GM04504 (cell line): ENCODE results near the gene GSTM1.
A peak's percentile ranks its signal among the peaks of the same experiment; 100 is the strongest.

Experiments used
- DNase-seq: peaks from one replicate; pipeline ENCODE4 v3.0.0-alpha.2; 2012; ENCODE audit warnings: low read depth

GSTM1 gene

DNA sequence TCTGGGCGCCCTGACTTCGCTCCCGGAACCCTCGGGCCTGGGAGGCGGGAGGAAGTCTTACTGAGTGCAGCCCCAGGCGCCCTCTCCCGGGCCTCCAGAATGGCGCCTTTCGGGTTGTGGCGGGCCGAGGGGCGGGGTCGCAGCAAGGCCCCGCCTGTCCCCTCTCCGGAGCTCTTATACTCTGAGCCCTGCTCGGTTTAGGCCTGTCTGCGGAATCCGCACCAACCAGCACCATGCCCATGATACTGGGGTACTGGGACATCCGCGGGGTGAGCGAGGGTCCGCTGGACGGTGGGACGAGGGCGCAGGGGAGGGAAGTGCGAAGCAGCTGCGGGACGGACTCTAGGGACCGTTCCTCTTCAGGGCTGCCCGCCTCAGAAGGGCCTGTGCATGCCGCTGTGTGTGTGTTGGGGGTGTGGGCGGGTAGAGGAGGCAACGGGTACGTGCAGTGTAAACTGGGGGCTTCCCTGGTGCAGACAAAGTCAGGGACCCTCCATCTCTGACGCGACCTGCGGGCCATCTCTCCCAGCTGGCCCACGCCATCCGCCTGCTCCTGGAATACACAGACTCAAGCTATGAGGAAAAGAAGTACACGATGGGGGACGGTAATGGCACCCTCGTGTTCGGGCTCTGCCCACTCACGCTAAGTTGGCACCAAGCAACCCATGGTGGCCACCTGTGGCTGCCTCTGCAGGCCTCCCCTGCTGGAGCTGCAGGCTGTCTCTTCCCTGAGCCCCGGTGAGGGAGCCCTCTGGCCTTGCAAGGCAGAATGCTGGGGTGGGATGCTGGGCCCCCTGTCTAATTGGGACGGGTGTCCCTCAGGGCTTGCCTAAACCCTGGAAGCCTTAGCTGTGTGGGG is at the start of gene GSTM1:
Gene GSTM1 (plus strand): TSS at position 177 of the 859 bp plus-strand sequence. CDS start 57 bp downstream, at position 234.
- DNase-seq, result no peak

DNA sequence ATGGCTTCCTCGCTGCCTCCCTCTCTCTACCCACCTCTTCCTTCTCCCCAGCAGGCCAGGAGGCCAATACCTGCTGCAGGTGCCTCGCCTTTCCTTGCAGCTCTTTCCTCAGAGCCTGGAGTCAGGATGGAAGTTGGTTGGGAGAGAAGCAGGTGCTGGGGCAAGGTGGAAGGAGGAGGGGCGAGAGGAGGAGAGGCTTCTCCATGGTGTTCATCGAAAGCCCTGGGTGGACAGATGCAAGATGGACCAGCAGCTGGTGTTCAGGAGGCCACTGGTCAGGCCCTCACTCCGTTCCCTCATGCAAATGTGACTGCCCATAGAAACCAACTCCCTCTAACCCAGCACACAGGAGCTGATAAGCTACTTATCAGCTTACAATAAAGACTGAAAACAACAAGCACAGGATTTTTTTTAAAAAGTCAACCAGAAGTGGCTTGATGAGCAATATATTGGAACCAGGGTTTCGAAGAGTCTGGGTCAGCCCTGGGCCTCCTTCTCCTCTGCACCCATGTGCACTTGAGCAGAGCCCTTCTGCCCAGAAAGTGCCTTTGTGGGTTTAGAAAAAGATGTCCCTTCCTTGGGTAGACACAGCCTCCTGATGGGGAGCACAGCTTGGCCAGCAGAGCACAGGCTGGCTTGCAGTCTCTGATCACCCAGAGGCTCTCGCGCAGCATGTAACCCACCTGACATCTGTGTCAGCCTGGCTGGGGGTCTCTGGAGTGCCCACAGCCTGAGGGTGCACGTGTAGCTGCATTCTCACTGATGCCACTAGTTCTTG is 48.4 kb upstream of the GSTM1 start:
- no peak for DNase-seq

DNA sequence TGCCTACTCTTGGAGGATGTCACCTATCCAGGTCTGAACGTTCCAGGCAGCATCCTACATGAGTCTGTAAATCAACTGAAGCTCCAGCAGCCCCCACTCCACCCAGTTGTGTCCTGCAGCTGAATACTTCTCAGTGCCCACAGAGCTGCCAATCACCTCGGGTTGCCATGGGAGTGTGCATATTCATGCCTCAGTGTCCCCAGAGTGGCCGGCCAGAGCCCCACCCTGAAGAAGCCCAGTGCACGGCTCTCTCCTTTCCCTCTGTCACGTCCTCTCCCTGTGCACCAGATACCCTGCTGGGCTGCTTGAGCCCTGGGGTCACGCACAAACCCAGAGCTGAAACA is 47.8 kb upstream of the GSTM1 start:
- no peak for DNase-seq

DNA sequence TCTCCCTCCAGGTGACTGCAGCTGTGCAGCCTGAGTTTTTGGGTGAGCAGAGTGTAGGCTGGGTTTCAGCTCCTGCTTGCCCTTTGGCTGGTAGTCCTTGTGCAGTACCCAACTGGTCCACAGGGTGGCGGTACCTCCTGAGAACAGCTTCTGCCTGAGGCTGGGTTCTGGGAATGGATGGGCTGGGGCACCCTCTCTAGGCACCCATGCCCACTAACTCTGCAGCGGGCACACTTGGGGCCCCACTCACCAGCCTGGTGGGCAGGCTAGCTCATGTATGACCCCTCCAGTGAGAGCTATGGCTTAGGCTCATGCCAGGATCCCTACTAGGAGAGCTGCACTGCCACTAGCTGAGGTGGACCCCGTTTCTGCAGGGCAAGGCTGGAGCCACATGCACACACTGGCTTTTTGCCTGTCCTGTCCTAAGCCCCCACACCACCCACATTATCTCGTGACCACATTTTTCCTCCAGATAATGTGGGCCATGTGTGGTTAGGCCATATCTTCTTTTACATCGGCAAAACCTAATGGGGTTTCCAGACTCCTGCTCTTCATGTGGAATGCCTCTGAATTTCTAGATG is 47.2 kb upstream of the GSTM1 start:
- no peak for DNase-seq

DNA sequence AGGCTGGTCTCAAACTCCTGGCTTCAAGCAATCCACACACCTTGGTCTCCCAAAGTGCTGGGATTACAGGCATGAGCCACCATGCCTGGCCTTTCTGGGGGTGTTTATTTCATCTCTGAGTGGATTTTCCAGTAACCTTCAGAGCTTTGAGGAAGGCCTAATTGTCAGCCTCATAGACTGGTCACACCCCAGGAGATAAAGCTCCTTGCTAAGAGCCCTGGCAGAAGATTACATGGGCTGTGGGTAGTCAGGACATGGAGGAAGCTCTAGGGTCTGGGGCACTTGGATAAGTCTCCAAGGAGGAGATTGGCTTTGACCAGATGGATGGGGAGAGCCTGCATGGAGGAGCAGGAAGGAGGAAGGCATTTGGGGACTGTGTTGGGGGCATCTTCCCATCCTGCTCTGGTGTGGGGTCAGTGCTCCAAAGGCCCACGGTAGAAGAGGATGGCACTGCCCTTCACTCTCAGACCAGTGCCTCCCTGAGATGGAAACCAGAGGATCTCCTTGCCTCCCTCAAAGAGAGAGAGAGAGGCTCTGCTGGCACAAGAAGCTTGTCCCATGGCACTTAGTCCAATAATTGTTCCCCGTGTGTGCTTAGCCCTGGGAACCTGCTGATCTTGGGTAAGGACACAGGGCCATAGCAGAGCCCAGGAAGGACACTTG is 46.4 kb upstream of the GSTM1 start:
- DNase-seq, result no peak

DNA sequence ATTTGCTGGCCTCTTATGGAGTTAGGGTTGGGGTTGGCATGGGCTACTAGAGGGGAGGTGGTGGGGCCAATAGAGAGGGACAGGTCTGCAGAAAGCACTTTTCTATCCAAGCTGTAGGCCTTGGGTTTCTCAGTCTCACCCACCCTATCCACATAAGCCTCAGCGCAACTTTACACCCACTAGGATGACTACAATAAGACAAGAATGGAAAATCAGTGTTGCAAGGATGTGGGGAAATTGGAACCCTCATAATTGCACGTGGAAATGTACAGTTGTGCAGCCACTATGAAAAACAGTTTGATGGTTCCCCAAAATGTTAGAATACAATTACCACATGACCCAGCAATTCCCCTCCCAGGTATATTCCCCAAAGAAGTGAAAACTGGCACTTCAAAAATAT is 45.8 kb upstream of the GSTM1 start:
- no peak for DNase-seq

DNA sequence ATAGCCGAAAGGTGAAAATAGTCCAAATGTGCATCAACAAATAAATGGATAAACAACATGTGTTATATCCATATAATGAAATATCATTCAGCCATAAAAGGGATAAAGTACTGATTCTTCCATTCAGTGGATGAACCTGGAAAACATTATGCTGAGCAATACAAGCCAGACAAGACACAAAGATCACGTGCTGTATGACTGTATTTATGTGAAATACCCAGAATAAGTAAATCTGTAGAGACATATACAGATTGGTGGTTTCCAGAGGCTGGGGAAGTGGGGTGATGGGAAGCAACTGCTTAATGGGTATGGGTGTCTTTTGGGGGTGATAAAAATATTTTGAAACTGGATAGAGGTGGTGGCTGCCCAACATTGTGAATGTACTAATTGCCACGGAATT is 45.0 kb upstream of the GSTM1 start:
- DNase-seq, result no peak

DNA sequence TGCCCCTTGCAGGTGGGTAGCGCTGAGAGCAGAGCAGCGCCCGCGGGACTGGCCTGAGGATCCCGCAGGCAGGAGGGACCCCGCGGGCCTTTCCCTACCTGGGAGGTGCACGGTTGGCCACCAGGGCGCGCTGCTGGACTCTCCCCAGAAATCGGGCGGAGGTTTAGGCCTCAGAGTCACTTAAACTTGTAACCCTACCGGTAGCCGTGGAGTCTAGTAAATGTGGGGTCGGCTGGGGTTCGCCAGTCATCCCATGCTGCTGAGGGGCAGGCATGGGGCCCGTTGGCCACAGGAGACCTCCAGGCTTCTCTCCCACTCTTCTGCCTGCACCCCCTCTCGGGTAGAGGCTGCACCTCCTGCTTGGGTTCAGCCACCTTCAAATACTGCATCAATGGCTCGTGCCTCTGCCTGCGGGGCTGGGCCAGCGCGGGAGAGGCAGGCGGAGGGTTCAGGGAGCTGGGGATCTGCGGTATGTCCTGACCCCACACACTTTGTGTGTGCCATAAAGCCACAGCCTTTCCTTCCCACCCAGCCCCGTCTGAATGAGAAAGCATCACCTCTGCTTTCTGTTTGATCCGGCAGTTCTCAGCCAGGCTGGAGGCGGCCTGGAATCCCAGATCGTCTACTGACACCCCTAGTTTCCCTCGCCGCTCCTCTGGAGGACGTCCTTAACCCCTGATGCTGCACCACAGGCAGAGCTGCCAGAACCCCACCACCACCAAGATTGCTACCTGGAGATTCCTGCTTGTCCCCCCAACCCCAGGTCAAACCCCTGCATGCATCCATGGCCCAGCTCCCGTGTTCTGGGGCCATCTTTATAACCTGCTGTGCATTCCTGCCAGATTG is 44.0 kb upstream of the GSTM1 start:
- no peak for DNase-seq

DNA sequence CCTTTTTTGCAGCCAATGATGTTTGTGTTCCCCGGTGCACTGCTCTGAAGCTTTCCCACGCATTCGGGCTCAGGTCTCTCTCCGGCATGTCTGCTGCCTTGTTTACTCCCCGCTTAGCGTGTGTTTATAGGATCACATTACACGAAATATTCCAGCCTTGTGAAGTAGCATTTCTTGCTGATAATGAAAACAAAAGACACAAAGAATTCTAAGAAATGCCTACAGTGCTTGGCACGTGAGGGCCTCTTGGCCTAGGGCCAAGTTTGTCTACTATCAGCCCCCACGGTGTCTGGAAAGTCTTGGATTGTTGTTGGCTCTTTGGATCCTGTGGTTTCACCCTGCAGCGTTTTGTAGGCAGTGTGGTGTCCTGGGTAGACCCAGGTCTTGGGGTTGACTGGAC is 42.9 kb upstream of the GSTM1 start:
- DNase-seq, result no peak

DNA sequence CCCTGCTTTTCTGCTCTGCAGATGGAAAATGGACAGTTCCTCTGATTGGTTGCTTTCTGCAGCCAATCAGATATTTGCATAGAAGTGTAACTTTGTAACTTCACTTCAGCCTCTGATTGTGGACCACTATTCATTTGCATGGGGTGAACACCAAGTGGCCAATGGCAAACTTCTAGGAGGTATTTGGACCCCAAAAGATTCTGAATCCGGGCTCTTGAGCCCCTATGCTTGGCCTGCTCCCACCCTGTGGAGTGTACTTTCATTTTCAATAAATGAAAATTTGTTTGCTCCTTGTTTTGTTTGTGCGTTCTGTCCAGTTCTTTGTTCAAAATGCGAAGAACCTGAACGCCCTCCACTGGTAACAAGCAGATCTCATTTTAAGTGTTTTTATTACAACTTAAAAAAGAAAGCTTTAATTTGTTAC is 38.1 kb upstream of the GSTM1 start:
- DNase-seq, result peak; percentile 38

DNA sequence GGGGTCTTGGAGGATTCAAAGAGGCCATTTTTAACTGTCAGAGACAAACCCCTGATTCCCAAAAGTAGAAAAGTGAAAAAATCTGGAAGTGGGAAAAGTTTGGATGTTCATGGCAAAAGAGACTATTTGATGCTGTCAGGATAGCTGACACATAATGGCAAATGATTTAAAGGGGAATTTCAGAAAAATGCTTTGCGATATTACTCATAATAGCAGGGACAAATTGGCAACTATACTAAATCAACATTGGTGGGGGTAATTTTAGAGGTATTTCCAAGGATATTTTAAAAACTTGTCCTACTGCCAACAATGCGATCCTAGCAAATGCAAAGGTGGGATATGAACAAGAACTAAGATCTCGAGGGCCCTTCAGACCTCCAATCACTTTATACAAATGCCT is 37.0 kb upstream of the GSTM1 start:
- DNase-seq, result no peak

DNA sequence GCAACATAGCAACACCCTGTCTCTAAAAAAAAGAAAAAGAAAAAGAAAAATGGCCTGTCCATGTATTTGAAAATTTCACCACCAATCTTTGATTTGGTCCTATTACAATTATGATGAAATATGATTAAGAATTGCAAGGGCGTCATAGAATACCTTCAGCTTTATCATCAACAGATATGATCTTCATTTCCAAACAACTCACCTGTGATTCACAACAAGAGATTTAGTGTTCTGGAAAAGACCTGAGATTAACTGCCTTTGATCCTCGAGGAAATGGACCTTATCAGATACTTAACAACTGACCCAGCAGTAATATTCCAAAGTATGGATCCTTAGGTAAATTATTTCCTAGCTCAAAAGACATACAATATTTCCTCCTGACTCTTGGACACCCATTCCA is 35.2 kb upstream of the GSTM1 start:
- no peak for DNase-seq

DNA sequence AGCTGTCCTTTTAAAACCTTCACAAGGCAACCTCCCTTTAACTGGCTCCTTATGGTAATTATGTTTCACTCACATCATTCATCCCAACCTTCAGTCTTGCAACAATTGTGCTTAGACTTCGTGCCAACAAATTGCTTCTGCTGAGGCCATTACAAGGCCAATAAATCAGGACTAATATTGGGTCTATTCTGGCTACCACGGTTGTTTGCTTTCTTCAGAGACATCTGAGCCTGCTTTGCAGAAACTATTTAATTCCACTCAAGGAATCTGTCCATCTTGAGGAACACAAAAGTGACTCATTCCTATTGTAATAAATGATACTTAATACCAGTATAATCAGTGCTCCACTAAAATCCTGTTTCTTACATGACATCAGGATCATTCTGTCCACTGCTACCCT is 34.3 kb upstream of the GSTM1 start:
- no peak for DNase-seq

DNA sequence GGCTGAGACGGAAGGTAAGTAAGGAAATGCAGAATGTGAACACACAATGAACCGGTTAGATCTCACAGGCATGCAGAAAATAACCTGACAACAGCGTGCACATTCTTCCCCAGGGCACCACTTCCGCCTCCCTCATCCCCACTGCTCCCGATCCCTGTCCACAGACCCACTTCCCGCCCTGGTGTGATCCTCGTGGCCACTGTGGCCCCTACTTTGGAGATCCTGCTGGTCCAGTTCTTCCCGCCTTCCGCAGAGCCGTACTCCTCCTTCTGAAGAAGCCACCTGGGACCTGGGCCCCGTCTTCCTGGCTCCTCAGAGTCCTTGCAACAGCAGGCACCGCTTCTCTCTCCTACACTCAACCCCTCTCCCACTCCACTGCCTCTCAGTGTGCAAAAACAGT is 33.1 kb upstream of the GSTM1 start:
- DNase-seq, result no peak

DNA sequence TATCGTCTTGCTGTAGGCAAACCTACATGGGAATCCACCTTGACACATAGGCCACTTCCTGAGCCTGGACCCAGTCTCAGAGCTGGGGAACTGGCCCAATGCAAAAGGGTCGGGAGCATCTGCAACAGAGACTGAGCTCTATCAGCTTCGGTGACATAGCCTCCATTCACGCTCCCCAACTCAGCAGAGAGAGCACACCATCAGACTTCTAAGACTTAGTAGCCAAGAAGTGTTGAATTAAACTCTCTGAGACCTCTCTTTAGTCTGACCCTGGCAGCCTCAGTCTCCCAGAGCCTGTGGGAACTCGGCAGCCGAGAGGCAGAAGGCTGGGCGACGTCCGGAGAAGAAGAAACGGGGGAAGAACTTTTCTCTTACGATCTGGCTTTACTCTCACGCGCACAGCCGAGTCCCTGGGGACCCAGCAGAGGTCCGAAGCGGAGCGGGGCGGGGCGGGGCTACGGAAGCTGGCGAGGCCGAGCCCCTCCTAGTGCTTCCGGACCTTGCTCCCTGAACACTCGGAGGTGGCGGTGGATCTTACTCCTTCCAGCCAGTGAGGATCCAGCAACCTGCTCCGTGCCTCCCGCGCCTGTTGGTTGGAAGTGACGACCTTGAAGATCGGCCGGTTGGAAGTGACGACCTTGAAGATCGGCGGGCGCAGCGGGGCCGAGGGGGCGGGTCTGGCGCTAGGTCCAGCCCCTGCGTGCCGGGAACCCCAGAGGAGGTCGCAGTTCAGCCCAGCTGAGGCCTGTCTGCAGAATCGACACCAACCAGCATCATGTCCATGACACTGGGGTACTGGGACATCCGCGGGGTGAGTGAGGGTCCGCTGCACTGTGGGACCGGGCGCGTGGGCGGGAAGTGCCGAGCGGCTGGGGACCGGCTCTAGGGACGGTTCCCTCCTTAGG is 31.8 kb upstream of the GSTM1 start, which contains the start of gene GSTM4:
Gene GSTM4 (plus strand): TSS at position 485 of the 905 bp plus-strand sequence. CDS start 291 bp downstream, at position 776.
- DNase-seq, result no peak

DNA sequence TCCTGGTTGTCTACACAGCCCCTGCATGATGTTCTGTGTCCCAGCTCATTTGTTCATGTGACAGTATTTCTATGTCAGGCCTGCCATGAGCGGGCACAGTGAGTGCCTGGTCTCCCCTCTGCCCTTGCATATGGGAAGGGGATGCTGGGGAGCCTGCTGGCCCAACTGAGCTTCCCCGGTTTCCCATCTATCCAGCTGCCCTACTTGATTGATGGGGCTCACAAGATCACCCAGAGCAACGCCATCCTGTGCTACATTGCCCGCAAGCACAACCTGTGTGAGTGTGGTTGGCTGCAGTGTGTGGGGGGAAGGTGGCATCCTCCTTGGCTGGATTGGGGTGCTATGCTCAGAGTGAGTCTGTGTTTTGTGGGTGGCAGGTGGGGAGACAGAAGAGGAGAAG is 30.2 kb upstream of the GSTM1 start:
- no peak for DNase-seq

DNA sequence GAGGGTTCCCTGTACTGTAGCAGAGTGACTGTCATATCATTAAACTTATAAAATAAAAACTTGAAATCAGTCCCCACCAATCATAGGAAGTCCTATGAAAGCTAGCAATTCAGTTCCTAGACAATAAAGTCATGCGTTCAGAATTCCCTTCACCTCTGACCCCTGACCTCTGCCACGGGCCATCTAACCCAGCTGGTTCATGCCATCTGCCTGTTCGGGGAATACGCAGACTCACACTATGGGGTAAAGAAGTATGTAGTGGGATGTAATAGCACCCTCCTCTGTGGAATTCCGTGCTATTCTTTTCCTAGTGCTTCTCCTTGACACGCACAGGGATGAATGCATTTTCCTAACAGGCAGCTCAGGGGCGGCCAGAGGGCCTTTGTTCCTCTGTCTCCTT is 29.6 kb upstream of the GSTM1 start:
- DNase-seq, result no peak

DNA sequence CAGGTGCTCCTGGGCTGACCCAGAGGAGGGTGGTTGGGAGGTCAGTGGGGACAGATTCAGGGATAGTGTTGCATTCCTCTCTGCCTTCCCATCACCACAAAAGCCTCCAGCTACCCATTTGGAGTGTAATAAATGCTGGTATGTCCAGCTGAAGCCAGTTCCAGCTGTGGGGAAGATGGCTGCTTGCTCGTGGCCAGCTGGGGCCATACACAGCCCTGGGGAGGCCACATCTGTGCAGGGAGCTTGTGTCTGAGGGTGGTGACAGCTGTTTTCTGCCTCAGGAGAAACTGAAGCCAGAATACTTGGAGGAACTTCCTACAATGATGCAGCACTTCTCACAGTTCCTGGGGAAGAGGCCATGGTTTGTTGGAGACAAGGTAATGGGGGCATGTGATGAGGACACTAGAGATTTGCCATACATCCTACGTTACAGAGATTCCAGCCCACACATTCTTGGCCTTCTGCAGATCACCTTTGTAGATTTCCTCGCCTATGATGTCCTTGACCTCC is 29.0 kb upstream of the GSTM1 start:
- DNase-seq, result no peak

DNA sequence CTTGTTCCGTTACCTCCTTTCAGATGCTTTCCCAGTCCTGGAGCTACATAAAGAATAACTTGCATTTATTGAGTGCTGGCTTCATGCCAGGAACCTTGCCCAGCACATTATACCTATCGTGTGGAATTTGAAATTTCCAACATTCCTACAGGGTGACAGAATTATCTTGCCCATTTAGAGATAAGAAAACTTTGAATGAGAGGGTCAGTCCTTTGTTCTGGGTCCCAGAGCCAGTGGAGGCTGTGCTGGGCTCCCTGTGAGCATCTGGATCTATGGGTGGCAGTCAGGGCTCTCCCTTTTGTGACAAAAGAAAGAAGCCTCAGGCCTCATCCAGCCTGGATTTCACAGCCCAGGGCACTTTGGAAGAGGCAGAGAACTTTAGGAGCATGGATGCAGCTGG is 28.5 kb upstream of the GSTM1 start:
- no peak for DNase-seq

DNA sequence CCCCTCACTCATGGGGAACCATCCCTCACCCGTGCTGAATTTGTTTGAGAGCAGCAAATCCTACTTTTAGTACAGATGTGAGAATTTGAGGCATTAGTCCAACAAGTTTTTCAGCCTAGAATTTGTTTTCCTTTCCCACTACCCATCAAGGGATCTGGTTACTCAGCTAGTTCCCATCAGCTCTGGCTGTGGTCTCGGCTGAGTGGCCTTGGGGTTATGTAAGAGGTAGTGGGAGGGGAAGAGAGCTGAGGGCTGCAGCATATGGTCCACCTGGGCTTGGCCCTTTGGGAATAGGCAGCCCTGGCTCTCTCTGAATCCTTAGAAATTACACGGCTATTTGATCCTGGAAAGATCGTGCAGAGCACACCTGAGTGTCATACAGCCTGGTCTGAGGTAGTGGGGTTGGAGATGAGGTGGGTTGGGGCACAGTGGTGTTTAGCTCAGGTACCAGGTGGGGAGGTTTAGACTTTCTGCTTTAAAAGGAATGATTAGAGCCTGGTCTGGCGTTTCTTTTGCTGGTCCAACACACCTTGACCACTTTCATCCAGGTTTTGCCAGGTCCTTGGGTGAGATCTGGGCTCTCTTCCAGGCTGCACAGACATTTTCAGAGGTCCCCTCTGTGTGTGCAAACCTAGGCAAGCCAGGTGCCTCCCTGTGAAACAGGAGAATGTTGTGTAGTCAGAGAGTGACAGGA is 27.5 kb upstream of the GSTM1 start:
- DNase-seq, result no peak
